Dendritic cell treated with granulocyte-macrophage colony-stimulating factor and Interleukin-4, amounts not matched to agents 40 ng/mL and 50 ng/mL, for 4 days (primary cell): ENCODE data around the gene SLIT1.
A peak's percentile ranks its signal among the peaks of the same experiment; 100 is the strongest.

ENCODE experiments used
- H3K27ac Mint-ChIP-seq: one replicate; pipeline ENCODE4 v1.8.0; 2022; ENCODE audit warnings: mild to moderate bottlenecking, mixed read lengths
- H3K27me3 Mint-ChIP-seq: one replicate; pipeline ENCODE4 v1.8.0; 2022; ENCODE audit warnings: mild to moderate bottlenecking, mixed read lengths
- H3K36me3 Mint-ChIP-seq: one replicate; pipeline ENCODE4 v1.8.0; 2022; ENCODE audit warnings: low read depth, mixed read lengths
- H3K4me1 Mint-ChIP-seq: one replicate; pipeline ENCODE4 v1.8.0; 2022; ENCODE audit warnings: low read depth, mixed read lengths
- H3K4me3 Mint-ChIP-seq: one replicate; pipeline ENCODE4 v1.8.0; 2022; ENCODE audit warnings: mild to moderate bottlenecking, moderate library complexity, mixed read lengths
- H3K9me3 Mint-ChIP-seq: one replicate; pipeline ENCODE4 v1.8.0; 2022; ENCODE audit warnings: mixed read lengths
- intact Hi-C: fragments of 100-400 bp; cut with micrococcal nuclease; formaldehyde crosslinking; loops from one replicate; pipeline ENCODE4 v1.15.0; 2022

The SLIT1 gene

DNA sequence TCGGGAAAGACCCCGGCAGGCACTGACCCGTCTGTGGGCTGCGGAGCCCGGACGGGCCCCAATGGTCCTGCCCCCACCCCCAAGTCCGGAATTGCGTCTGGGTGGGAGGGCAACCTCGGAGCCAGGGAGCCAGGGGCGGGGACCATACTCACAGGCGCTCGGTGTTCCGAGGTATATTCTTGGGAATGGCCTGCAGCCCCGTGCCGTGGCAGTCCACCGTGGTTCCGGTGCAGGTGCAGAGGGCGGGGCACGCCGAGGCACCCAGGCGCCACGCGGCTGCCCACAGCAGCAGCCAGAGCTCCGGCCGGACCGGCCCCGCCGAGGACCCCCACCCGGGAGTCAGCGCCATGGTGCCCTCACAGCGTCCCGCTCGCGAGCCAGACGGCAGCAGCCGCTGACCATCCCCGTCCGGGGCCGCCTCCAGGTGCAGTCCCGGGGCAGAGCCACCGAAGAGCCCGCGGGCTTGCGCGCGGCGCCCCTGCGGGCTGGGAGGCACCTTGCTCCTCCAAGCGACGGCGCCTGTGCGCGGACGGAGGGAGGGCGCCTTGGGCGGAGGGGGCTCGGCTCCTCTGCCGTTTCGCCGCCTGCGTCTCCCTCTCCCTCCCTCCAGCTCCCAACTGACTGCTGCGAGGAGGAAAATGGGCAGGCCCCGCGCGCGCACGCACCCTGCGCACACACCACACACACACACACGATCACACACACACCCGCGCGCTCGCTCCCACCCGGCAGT lies at the start of gene SLIT1:
TSS of gene SLIT1 (minus strand) at position 634 of the 733 bp plus-strand sequence. CDS start at position 349, 285 bp downstream.
- intact Hi-C loops = no loop called here
- Mint-ChIP-seq H3K4me3 (no peak within 1 kb of the TSS), H3K27ac (no peak within 1 kb of the TSS), H3K4me1 (no peaks in the 10 kb centered on the region), H3K9me3 (no peaks in the 10 kb centered on the region), H3K27me3 (peaks cover 68% of the 10 kb centered on the region), H3K36me3 (no peaks in the 10 kb centered on the region)

DNA sequence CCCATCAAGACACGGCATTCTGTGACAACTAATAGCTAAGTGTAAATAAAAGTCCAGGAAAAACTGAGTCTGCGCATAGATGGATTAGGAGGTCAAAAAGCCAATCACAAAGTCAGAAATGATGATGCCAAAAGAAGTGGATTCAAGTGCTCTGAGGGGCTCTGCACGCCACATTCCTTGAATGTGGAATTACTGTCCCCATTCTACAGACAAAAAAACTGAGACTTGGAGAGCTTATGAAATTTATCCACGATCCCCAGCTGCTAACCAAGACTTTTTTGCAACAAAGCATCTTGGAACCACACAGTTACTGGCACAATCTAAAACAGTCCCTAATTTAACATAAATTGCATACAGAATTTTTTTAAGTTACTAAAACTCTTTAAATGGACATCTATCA lies 49.6 kb upstream of the SLIT1 start:
- H3K4me3 Mint-ChIP-seq = no peak overlapping the region
- no peak overlapping the region for H3K27ac Mint-ChIP-seq
- peaks cover 51% of the 10 kb centered on the region for H3K36me3 Mint-ChIP-seq
- H3K9me3 Mint-ChIP-seq = no peaks in the 10 kb centered on the region
- no peaks in the 10 kb centered on the region for H3K27me3 Mint-ChIP-seq
- no peaks in the 10 kb centered on the region for H3K4me1 Mint-ChIP-seq
- intact Hi-C loops = loop anchor here (2.0 kb wide), 1 partner anchor 163 kb away; no protein-coding TSS in a partner anchor

DNA sequence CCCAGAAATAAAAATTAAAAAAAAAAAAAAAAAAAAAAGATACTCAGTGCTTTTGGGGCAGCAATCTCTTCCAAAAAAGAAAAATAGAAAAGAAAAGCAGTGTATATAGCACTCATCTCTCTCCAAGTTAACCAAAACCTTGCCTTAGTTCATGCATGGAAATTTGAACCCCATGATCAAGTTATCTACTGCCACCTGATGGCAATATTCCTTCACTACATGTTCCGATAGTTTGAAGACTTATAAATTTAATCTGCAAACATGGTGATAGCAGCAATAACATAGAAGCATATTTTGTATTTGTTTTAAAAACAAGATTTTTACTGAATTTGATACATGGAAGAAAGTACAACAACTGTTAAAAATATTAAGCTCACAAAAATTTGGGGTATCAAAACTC lies 48.6 kb upstream of the SLIT1 start:
- H3K36me3 Mint-ChIP-seq = peaks cover 48% of the 10 kb centered on the region
- intact Hi-C loops = loop anchor here (2.0 kb wide), 1 partner anchor 162 kb away; no protein-coding TSS in a partner anchor
- H3K4me1 Mint-ChIP-seq = peaks cover 8% of the 10 kb centered on the region
- H3K27ac Mint-ChIP-seq = no peak overlapping the region
- no peaks in the 10 kb centered on the region for H3K9me3 Mint-ChIP-seq
- no peak overlapping the region for H3K4me3 Mint-ChIP-seq
- no peaks in the 10 kb centered on the region for H3K27me3 Mint-ChIP-seq

DNA sequence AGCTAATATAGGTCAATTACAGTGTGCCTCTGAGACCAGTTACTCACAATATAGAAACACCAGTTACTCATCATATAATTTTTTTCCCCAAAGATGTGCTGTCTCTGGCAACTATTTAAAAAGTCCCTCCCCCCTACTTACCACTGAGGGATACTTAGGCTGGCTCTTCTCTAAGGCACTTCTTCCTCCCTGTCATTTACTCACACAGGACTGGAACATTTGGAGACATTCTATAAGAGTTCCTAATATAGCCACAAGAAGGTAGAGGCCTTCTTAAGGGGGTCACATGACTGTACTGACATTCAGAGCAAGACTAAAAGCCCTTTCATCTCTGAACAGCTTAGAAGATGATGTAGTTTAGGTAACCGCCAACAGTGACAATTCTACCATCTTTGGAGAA lies 44.4 kb upstream of the SLIT1 start:
- no peaks in the 10 kb centered on the region for H3K27me3 Mint-ChIP-seq
- H3K9me3 Mint-ChIP-seq = no peaks in the 10 kb centered on the region
- peaks cover 23% of the 10 kb centered on the region for H3K4me1 Mint-ChIP-seq
- intact Hi-C loops = no loop called here
- no peak overlapping the region for H3K27ac Mint-ChIP-seq
- no peak overlapping the region for H3K4me3 Mint-ChIP-seq
- peaks cover 65% of the 10 kb centered on the region for H3K36me3 Mint-ChIP-seq

DNA sequence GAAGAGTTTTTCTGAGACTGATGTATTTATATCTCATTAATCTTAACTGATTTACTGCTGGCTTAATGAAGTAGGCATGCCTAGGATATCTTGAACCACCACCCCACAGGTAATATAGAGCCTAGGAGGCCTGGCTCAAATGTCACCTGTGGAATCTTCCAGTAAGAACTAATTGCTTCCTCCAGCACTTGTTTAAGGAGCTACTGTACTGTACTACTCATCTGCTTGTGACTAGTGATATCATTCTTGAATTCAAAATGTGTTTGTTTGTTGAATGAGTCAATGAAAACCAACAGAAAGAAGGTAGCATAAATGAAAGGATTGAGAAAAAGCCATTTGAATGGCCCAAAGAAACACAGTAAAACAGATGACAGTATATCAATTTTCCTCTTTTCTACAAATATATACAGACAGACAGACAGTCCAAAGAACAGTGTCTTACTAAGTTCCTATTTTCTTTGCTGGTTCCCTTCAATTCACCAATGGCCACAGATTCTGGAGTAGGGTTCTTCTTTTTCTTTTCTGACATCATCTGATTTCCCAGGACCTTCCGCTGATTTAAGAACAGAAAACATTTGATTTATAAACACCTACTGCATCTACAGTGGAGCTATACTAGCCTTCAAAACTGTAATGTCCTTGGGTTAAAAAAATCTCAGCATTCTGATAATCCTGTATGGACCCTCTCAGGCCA lies 43.7 kb upstream of the SLIT1 start:
- Mint-ChIP-seq H3K27ac (no peak overlapping the region), H3K36me3 (peaks cover 61% of the 10 kb centered on the region), H3K27me3 (no peaks in the 10 kb centered on the region), H3K4me1 (peaks cover 29% of the 10 kb centered on the region), H3K9me3 (no peaks in the 10 kb centered on the region), H3K4me3 (no peak overlapping the region)
- intact Hi-C loops = no loop called here

DNA sequence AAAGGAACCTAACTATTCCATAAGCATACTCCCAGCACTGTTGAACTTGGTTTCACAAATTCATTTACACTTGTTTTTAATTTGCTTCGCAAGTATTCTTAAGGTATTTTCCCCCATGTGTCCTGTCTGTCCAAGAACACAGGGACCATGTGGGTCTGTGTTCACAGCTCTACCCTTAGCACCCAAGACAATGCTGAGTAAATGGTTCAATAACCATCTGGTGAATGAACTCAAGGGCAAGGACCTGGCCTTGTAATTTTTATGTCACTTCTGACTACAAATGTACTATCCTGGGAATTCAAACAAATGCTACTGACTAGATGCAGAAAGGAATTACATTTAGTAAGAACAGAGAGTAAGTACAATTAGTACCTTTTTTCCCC lies 43.0 kb upstream of the SLIT1 start:
- Mint-ChIP-seq H3K4me1 (peaks cover 36% of the 10 kb centered on the region), H3K9me3 (no peaks in the 10 kb centered on the region), H3K27ac (no peak overlapping the region), H3K4me3 (no peak overlapping the region), H3K27me3 (no peaks in the 10 kb centered on the region), H3K36me3 (peaks cover 63% of the 10 kb centered on the region)
- intact Hi-C loops = no loop called here

DNA sequence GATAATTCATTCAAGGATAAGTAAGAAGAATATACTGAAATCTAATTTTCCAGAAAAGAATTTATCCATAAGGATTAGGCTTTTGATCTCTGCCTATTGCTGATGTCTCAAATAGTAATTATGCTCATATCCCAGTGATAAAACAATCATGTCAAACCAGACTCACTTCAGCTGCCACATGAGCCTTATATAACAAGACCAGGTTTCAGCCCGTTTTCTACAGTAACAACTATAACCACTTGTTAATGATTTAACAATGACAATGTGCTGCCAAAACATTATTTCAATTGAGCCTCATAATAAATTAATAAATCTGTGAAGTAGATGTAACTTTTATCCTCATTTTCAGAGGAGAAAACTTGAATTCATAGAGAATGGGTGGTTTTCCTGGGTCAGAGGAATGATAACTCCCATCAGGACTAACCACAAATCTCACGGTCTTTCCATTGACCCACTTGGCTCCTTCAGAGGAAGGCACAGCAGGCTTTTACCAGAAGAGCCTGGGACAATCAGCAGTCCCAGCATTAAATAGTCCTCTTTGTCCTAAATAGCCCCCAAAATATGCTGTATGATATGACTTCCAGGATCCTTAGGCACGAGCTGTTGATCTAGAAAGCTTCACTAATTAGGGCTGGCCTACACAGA lies 42.5 kb upstream of the SLIT1 start:
- H3K27ac Mint-ChIP-seq = no peak overlapping the region
- no peak overlapping the region for H3K4me3 Mint-ChIP-seq
- peaks cover 61% of the 10 kb centered on the region for H3K36me3 Mint-ChIP-seq
- no peaks in the 10 kb centered on the region for H3K9me3 Mint-ChIP-seq
- intact Hi-C loops = no loop called here
- peaks cover 37% of the 10 kb centered on the region for H3K4me1 Mint-ChIP-seq
- H3K27me3 Mint-ChIP-seq = no peaks in the 10 kb centered on the region

DNA sequence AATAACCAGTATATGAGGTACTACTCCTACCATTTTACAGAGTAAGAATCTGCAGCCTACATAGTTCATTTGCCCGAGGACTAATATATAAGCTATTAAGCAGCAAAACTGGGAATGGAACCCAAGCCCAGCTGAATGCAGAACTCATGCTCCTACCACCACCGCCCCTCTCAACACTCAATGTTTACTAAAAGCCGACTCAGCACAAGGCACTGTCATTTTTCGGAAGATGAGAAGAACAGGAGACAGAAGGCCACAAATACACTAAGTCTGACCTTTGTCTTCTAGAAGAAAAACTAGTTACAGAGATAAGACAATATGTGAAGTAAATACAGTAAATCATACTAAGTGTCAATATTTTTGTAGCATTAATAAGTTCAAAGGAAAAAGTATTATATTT lies 40.6 kb upstream of the SLIT1 start:
- Mint-ChIP-seq H3K4me1 (peaks cover 37% of the 10 kb centered on the region), H3K27ac (no peak overlapping the region), H3K4me3 (no peak overlapping the region), H3K36me3 (peaks cover 59% of the 10 kb centered on the region), H3K27me3 (no peaks in the 10 kb centered on the region), H3K9me3 (no peaks in the 10 kb centered on the region)
- intact Hi-C loops = no loop called here

DNA sequence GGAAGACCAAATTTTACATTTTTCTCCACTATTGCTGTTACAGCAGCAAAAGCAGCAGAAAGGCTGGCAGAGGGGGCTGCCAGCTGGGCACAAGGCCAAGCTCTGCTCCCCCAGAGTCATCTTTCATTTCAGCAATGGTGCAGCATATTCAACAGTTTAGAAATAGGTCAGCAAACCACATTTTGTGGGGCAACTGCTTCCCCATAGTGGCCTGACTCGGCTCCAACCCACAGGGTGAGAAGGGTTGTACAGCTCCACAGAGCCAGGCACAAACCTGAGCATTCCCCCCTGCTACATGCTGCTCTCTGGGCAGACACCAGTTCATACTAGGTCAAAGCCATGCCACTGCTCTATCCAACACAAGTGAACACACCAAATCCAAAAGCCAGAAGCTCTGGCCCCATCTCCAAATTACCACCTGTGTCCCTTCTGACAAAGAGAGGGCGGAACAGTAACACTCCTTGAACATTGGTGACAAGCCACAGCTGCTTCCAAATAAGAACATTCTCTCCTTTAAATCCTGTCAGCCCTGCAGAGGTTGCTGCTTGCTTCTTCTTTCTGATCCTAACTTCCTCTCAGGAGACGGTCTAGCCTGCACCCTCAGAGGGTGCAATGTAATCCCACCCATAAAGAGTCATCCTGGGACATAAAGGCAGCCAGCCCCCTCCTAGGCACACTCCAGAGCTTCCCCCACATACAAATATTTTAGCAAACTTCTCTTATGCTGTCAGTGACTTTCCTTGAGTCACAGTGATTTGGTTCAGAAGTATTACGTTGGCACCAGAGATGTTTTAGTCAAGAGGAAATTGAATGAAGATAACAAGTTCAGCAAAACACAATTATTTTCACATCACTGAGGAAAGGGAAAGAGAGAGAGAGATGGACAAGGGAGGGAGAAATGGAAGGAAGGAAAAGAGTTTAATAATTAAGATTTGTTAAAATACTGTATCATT lies 39.0 kb upstream of the SLIT1 start:
- Mint-ChIP-seq H3K4me3 (no peak overlapping the region), H3K27ac (peak overlapping the region; percentile 28), H3K36me3 (peaks cover 68% of the 10 kb centered on the region), H3K27me3 (no peaks in the 10 kb centered on the region), H3K9me3 (no peaks in the 10 kb centered on the region), H3K4me1 (peaks cover 42% of the 10 kb centered on the region)
- intact Hi-C loops = no loop called here

DNA sequence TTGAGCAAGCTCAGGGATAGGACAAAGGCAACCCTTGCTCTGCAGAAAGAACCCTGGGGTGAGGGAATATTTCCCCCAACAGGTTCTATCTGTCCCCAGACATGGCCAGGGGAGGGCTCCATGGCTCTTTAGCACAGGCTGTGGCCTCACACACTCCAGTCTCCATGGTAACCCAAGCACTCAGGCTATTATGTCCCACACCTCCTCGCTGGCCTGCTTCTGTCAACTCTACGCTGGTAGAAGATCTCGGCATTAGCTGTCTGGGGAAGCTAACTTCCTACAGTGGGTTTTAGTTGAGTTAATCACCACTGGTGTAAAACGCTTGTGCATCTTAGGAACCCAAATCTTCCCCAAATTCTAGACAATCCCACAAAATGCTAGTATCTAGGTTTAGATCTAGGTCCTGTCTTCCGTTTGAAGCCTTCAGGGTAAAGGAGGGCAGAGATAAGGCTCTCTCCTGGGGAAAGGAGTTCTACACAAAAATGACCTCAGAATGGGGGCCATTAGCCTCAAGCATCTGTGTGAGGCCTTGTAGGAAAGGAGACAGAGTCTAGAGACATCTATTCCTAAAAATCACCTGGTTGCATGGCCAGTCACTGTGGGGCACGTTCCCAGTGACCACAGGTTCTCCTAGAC lies 36.7 kb upstream of the SLIT1 start:
- peaks cover 47% of the 10 kb centered on the region for H3K4me1 Mint-ChIP-seq
- no peaks in the 10 kb centered on the region for H3K9me3 Mint-ChIP-seq
- peaks cover 55% of the 10 kb centered on the region for H3K36me3 Mint-ChIP-seq
- H3K4me3 Mint-ChIP-seq = no peak overlapping the region
- intact Hi-C loops = no loop called here
- no peaks in the 10 kb centered on the region for H3K27me3 Mint-ChIP-seq
- H3K27ac Mint-ChIP-seq = no peak overlapping the region

DNA sequence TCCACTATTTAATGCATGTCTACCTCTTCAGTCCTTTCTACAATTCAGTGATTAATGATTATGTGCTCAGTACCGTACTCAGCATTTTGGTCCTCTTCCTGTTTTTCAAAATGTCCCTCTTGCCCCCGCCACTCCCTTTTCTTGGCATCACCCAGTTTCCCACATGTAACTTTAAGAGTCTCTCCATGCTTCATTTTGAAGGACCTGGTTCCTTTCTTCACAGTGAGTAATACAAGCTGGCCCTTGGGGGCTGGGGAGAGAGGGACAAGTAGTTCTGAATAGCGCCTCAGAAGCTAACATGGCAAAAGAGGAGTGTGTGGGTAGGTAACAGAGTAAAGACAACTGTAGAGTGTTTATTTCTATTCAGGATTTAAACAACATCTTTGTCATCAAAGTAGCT lies 34.6 kb upstream of the SLIT1 start:
- no peaks in the 10 kb centered on the region for H3K9me3 Mint-ChIP-seq
- no peaks in the 10 kb centered on the region for H3K27me3 Mint-ChIP-seq
- H3K4me3 Mint-ChIP-seq = no peak overlapping the region
- H3K4me1 Mint-ChIP-seq = peaks cover 52% of the 10 kb centered on the region
- intact Hi-C loops = no loop called here
- H3K36me3 Mint-ChIP-seq = peaks cover 34% of the 10 kb centered on the region
- peak overlapping the region; percentile 19 for H3K27ac Mint-ChIP-seq

DNA sequence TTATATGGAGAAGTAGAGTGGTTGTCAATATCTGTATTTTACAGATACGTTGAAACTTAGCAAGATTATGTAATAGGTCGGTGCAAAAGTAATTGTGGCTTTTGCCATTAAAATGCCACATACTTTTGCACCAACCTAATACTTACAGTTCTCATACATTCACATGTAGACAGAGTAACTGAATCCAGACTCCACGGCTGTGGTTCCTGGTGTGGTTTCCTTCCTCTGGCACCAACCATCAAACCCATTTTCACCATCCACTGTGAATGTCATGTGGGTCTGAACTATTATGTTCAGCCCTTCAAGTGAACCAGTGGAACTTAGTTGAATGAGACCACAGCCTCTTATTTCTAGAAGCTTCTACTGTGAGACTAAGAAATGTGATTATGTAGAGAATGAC lies 31.5 kb upstream of the SLIT1 start:
- H3K4me3 Mint-ChIP-seq = no peak overlapping the region
- H3K36me3 Mint-ChIP-seq = peaks cover 16% of the 10 kb centered on the region
- no peak overlapping the region for H3K27ac Mint-ChIP-seq
- intact Hi-C loops = no loop called here
- H3K27me3 Mint-ChIP-seq = no peaks in the 10 kb centered on the region
- peaks cover 35% of the 10 kb centered on the region for H3K4me1 Mint-ChIP-seq
- no peaks in the 10 kb centered on the region for H3K9me3 Mint-ChIP-seq

DNA sequence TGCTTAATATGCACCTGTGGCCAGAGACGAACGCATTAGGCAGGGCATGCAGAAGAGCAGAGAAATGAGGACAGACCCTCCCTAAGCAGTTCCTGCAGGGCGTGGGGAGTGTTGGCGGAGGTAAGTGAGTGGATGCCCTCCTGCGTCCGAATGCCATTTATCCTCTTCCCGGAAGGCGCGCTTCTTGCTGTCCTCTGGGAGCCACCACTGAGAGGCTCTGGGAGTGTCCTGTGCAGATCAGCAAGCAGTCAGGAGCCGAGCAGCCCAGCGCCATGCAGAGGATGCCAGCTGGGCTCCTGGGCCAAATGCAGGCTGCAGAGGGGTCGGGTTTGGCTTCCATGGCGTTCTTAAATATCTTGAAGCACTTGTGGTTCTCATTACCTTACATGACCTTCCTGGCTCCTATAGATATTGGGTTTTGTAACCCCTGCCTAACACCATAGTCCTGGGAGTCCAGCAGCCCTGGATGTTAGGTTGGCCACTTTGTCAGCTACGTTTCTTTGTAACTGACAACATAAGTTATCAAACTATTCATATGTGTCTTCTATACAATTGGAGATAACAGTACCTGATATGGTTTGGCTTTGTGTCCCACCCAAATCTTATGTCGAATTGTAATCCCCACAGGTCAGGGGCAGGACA lies 30.0 kb upstream of the SLIT1 start:
- no peaks in the 10 kb centered on the region for H3K9me3 Mint-ChIP-seq
- intact Hi-C loops = no loop called here
- H3K4me3 Mint-ChIP-seq = no peak overlapping the region
- H3K27ac Mint-ChIP-seq = no peak overlapping the region
- peaks cover 7% of the 10 kb centered on the region for H3K36me3 Mint-ChIP-seq
- H3K4me1 Mint-ChIP-seq = peaks cover 35% of the 10 kb centered on the region
- H3K27me3 Mint-ChIP-seq = no peaks in the 10 kb centered on the region
